HEK293 (cell line): ENCODE results near the gene SDE2.
A peak's percentile ranks its signal among the peaks of the same experiment; 100 is the strongest.

Source experiments
- EGR2 ChIP-seq: fragments of 450-650 bp; formaldehyde crosslinking; IDR thresholded peaks from 2 replicates; pipeline ENCODE4 v1.5.1; 2016; ENCODE audit warnings: low read depth, missing biosample characterization, missing genetic modification characterization
- GLIS1 ChIP-seq: fragments of 450-650 bp; formaldehyde crosslinking; IDR thresholded peaks from 2 replicates; pipeline ENCODE4 v1.5.1; 2016; ENCODE audit warnings: missing biosample characterization, missing genetic modification characterization
- GLIS2 ChIP-seq: fragments of 450-650 bp; formaldehyde crosslinking; IDR thresholded peaks from 2 replicates; pipeline ENCODE4 v1.5.1; 2016; ENCODE audit warnings: missing biosample characterization, missing genetic modification characterization
- MZF1 ChIP-seq: fragments of 450-650 bp; formaldehyde crosslinking; IDR thresholded peaks from 2 replicates; pipeline ENCODE4 v1.5.1; 2017; ENCODE audit warnings: missing biosample characterization, missing genetic modification characterization, borderline replicate concordance
- TCF7L2 ChIP-seq: IDR thresholded peaks from 2 replicates; pipeline ENCODE4 v1.6.1; 2011; ENCODE audit warnings: low read depth, mild to moderate bottlenecking, inconsistent platforms, low read length, moderate library complexity, borderline replicate concordance
- ZBTB17 ChIP-seq: fragments of 450-650 bp; formaldehyde crosslinking; IDR thresholded peaks from 2 replicates; pipeline ENCODE4 v1.5.1; 2016; ENCODE audit warnings: missing biosample characterization, missing genetic modification characterization
- ZBTB7A ChIP-seq: fragments of 450-650 bp; formaldehyde crosslinking; IDR thresholded peaks from 2 replicates; pipeline ENCODE4 v1.5.1; 2016; ENCODE audit warnings: low read depth, missing biosample characterization, missing genetic modification characterization
- ZBTB8A ChIP-seq: fragments of 450-650 bp; formaldehyde crosslinking; IDR thresholded peaks from 2 replicates; pipeline ENCODE4 v1.5.1; 2016; ENCODE audit warnings: missing biosample characterization, missing genetic modification characterization
- ZIC2 ChIP-seq: fragments of 450-650 bp; formaldehyde crosslinking; IDR thresholded peaks from 2 replicates; pipeline ENCODE4 v1.5.1; 2016; ENCODE audit warnings: missing biosample characterization, missing genetic modification characterization
- ZNF112 ChIP-seq: fragments of 450-650 bp; formaldehyde crosslinking; IDR thresholded peaks from 2 replicates; pipeline ENCODE4 v1.5.0; 2017; ENCODE audit warnings: missing biosample characterization, missing genetic modification characterization
- ZNF121 ChIP-seq: fragments of 450-650 bp; formaldehyde crosslinking; IDR thresholded peaks from 2 replicates; pipeline ENCODE4 v1.5.1; 2016; ENCODE audit warnings: missing biosample characterization, missing genetic modification characterization
- ZNF157 ChIP-seq: fragments of 450-650 bp; formaldehyde crosslinking; IDR thresholded peaks from 2 replicates; pipeline ENCODE4 v1.5.1; 2016; ENCODE audit warnings: missing biosample characterization, missing genetic modification characterization
- ZNF169 ChIP-seq: fragments of 450-650 bp; formaldehyde crosslinking; IDR thresholded peaks from 2 replicates; pipeline ENCODE4 v1.5.1; 2016; ENCODE audit warnings: missing biosample characterization, missing genetic modification characterization
- ZNF2 ChIP-seq: fragments of 450-650 bp; formaldehyde crosslinking; IDR thresholded peaks from 2 replicates; pipeline ENCODE4 v1.5.1; 2016; ENCODE audit warnings: missing biosample characterization, missing genetic modification characterization
- ZNF239 ChIP-seq: fragments of 450-650 bp; formaldehyde crosslinking; IDR thresholded peaks from 2 replicates; pipeline ENCODE4 v1.5.1; 2016; ENCODE audit warnings: missing biosample characterization, missing genetic modification characterization
- ZNF311 ChIP-seq: fragments of 450-650 bp; formaldehyde crosslinking; IDR thresholded peaks from 2 replicates; pipeline ENCODE4 v1.5.1; 2017; ENCODE audit warnings: missing biosample characterization, missing genetic modification characterization, borderline replicate concordance
- ZNF488 ChIP-seq: fragments of 450-650 bp; formaldehyde crosslinking; IDR thresholded peaks from 2 replicates; pipeline ENCODE4 v1.5.1; 2016; ENCODE audit warnings: missing biosample characterization, missing genetic modification characterization
- ZNF513 ChIP-seq: fragments of 450-650 bp; IDR thresholded peaks from 2 replicates; pipeline ENCODE4 v1.5.1; 2018; ENCODE audit warnings: missing biosample characterization, missing genetic modification characterization
- ZNF548 ChIP-seq: fragments of 450-650 bp; formaldehyde crosslinking; IDR thresholded peaks from 2 replicates; pipeline ENCODE4 v1.5.1; 2016; ENCODE audit warnings: missing biosample characterization, missing genetic modification characterization
- ZNF610 ChIP-seq: fragments of 450-650 bp; formaldehyde crosslinking; IDR thresholded peaks from 2 replicates; pipeline ENCODE4 v1.5.1; 2016; ENCODE audit warnings: missing biosample characterization, missing genetic modification characterization, borderline replicate concordance
- ZNF623 ChIP-seq: fragments of 450-650 bp; formaldehyde crosslinking; IDR thresholded peaks from 2 replicates; pipeline ENCODE4 v1.5.1; 2016; ENCODE audit warnings: missing biosample characterization, missing genetic modification characterization
- ZNF776 ChIP-seq: fragments of 450-650 bp; formaldehyde crosslinking; IDR thresholded peaks from 2 replicates; pipeline ENCODE4 v1.5.0; 2017; ENCODE audit warnings: missing biosample characterization, missing genetic modification characterization, borderline replicate concordance
- ZNF785 ChIP-seq: fragments of 450-650 bp; formaldehyde crosslinking; IDR thresholded peaks from 2 replicates; pipeline ENCODE4 v1.5.1; 2016; ENCODE audit warnings: missing biosample characterization, missing genetic modification characterization
- TF ChIP-seq, protein P1 (sequence below): fragments of 450-650 bp; formaldehyde crosslinking; IDR thresholded peaks from 2 replicates; pipeline ENCODE4 v1.5.1; 2016; ENCODE audit warnings: missing biosample characterization, missing genetic modification characterization
- TF ChIP-seq, protein P2 (sequence below): fragments of 450-650 bp; formaldehyde crosslinking; IDR thresholded peaks from 2 replicates; pipeline ENCODE4 v1.5.1; 2016; ENCODE audit warnings: missing biosample characterization, missing genetic modification characterization
- TF ChIP-seq, protein P3 (sequence below): fragments of 450-650 bp; formaldehyde crosslinking; IDR thresholded peaks from 2 replicates; pipeline ENCODE4 v1.5.1; 2016; ENCODE audit warnings: missing biosample characterization, missing genetic modification characterization
- TF ChIP-seq, protein P4 (sequence below): fragments of 450-650 bp; formaldehyde crosslinking; IDR thresholded peaks from 2 replicates; pipeline ENCODE4 v1.5.1; 2016; ENCODE audit warnings: missing biosample characterization, missing genetic modification characterization
- TF ChIP-seq, protein P5 (sequence below): fragments of 450-650 bp; formaldehyde crosslinking; IDR thresholded peaks from 2 replicates; pipeline ENCODE4 v1.5.1; 2017; ENCODE audit warnings: missing biosample characterization, missing genetic modification characterization

SDE2 gene

DNA sequence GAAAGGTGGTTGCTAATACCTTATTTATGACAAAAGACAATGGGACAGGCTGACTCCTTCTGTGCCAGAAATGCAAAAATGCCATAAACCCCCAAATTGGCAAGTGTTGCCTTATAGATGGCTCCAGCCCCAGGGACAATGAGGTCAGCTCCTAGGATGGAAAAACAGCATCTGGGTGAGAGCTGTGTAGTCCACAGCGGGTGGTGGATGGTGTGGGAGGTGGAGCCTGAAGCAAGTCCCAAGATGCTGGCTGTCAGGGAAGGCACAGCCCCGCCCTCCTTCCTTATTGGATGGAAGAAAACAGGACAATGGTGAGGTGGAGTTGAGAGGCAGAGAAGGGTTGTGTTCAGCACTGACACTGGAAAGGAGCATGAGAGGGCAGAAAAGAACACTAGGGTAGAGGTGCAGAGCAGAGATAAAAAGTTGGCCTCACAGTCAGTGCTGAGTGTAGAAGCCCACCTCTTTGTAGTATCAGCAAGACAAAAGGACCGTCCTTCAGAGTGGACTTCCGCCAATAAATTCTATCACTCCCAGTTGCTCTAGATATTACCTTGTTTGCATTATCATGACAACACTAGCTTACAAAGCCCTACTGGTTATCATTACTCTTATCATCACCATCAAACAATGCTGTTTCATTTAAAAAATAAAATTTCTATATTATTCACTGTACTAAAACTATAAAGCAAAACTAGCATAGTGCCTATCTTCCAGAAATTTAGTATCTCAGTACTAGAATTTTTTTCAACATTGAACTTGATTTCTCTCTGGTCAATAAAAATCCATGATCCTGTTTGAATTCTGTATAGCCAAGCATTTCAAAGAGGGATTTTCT is 3.7 kb upstream of the SDE2 start (continued):
- TF ChIP-seq GLIS2 (tag by site-specific recombination) (no peak; the same call in 1 of the 2 replicates), ZNF239 (no peak), ZNF785 (no peak), ZNF157 (tag by site-specific recombination) (no peak), ZNF513 (tag by site-specific recombination) (no peak), MZF1 (tag by site-specific recombination) (no peak), ZNF112 (tag by site-specific recombination) (no peak), GLIS1 (tag by site-specific recombination) (peak; percentile 80), TCF7L2 (no peak), ZNF623 (no peak), EGR2 (tag by site-specific recombination) (peak; percentile 74), ZNF2 (tag by site-specific recombination) (peak; percentile 79; the same call in 1 of the 2 replicates), ZNF169 (no peak), ZIC2 (tag by site-specific recombination) (peak; percentile 88), ZNF121 (tag by site-specific recombination) (no peak), ZNF311 (tag by site-specific recombination) (no peak), ZBTB8A (tag by site-specific recombination) (peak; percentile 27; the same call in 1 of the 2 replicates), ZBTB17 (tag by site-specific recombination) (peak; percentile 96), ZNF488 (no peak), ZBTB7A (no peak), ZNF610 (tag by site-specific recombination) (no peak; the same call in 1 of the 2 replicates), ZNF548 (tag by site-specific recombination) (no peak), ZNF776 (tag by site-specific recombination) (no peak)
- TF ChIP-seq, protein P1, sequence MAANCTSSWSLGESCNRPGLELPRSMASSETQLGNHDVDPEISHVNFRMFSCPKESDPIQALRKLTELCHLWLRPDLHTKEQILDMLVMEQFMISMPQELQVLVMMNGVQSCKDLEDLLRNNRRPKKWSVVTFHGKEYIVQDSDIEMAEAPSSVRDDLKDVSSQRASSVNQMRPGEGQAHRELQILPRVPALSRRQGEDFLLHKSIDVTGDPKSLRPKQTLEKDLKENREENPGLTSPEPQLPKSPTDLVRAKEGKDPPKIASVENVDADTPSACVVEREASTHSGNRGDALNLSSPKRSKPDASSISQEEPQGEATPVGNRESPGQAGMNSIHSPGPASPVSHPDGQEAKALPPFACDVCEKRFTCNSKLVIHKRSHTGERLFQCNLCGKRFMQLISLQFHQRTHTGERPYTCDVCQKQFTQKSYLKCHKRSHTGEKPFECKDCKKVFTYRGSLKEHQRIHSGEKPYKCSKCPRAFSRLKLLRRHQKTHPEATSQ = no peak
- TF ChIP-seq, protein P2, sequence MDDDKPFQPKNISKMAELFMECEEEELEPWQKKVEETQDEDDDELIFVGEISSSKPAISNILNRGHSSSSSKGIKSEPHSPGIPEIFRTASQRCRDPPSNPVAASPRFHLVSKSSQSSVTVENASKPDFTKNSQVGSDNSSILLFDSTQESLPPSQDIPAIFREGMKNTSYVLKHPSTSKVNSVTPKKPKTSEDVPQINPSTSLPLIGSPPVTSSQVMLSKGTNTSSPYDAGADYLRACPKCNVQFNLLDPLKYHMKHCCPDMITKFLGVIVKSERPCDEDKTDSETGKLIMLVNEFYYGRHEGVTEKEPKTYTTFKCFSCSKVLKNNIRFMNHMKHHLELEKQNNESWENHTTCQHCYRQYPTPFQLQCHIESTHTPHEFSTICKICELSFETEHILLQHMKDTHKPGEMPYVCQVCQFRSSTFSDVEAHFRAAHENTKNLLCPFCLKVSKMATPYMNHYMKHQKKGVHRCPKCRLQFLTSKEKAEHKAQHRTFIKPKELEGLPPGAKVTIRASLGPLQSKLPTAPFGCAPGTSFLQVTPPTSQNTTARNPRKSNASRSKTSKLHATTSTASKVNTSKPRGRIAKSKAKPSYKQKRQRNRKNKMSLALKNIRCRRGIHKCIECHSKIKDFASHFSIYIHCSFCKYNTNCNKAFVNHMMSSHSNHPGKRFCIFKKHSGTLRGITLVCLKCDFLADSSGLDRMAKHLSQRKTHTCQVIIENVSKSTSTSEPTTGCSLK = no peak
- TF ChIP-seq, protein P3, sequence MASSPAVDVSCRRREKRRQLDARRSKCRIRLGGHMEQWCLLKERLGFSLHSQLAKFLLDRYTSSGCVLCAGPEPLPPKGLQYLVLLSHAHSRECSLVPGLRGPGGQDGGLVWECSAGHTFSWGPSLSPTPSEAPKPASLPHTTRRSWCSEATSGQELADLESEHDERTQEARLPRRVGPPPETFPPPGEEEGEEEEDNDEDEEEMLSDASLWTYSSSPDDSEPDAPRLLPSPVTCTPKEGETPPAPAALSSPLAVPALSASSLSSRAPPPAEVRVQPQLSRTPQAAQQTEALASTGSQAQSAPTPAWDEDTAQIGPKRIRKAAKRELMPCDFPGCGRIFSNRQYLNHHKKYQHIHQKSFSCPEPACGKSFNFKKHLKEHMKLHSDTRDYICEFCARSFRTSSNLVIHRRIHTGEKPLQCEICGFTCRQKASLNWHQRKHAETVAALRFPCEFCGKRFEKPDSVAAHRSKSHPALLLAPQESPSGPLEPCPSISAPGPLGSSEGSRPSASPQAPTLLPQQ (tag by site-specific recombination) = peak; percentile 50; the same call in 1 of the 2 replicates
- TF ChIP-seq, protein P4, sequence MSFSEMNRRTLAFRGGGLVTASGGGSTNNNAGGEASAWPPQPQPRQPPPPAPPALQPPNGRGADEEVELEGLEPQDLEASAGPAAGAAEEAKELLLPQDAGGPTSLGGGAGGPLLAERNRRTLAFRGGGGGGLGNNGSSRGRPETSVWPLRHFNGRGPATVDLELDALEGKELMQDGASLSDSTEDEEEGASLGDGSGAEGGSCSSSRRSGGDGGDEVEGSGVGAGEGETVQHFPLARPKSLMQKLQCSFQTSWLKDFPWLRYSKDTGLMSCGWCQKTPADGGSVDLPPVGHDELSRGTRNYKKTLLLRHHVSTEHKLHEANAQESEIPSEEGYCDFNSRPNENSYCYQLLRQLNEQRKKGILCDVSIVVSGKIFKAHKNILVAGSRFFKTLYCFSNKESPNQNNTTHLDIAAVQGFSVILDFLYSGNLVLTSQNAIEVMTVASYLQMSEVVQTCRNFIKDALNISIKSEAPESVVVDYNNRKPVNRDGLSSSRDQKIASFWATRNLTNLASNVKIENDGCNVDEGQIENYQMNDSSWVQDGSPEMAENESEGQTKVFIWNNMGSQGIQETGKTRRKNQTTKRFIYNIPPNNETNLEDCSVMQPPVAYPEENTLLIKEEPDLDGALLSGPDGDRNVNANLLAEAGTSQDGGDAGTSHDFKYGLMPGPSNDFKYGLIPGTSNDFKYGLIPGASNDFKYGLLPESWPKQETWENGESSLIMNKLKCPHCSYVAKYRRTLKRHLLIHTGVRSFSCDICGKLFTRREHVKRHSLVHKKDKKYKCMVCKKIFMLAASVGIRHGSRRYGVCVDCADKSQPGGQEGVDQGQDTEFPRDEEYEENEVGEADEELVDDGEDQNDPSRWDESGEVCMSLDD = no peak
- TF ChIP-seq, protein P5, sequence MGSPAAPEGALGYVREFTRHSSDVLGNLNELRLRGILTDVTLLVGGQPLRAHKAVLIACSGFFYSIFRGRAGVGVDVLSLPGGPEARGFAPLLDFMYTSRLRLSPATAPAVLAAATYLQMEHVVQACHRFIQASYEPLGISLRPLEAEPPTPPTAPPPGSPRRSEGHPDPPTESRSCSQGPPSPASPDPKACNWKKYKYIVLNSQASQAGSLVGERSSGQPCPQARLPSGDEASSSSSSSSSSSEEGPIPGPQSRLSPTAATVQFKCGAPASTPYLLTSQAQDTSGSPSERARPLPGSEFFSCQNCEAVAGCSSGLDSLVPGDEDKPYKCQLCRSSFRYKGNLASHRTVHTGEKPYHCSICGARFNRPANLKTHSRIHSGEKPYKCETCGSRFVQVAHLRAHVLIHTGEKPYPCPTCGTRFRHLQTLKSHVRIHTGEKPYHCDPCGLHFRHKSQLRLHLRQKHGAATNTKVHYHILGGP (tag by site-specific recombination) = no peak
